ENCODE results near the gene EPB41.
A peak's percentile ranks its signal among the peaks of the same experiment; 100 is the strongest.

Gene EPB41

DNA sequence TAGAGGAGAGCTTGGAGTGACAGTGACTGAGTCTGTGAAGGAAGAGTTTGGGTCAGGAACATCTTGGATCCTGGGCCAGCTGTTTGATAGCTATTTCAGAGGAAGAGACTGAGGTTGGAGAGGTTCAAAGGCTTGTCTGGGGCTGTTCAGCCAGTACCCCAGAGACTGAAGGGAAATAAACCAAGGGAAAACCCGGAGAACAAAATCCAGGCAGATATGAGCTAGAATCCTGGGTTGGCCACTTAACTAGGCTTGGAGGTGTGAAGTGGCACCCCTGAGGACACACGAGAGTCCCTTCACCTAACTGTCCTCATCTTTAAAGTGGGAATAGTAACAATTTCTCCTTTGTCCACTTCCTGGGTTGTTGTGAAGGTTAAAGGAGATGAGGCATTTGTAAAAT, 23.1 kb upstream of the EPB41 start:
- TF ChIP-seq, protein P1, sequence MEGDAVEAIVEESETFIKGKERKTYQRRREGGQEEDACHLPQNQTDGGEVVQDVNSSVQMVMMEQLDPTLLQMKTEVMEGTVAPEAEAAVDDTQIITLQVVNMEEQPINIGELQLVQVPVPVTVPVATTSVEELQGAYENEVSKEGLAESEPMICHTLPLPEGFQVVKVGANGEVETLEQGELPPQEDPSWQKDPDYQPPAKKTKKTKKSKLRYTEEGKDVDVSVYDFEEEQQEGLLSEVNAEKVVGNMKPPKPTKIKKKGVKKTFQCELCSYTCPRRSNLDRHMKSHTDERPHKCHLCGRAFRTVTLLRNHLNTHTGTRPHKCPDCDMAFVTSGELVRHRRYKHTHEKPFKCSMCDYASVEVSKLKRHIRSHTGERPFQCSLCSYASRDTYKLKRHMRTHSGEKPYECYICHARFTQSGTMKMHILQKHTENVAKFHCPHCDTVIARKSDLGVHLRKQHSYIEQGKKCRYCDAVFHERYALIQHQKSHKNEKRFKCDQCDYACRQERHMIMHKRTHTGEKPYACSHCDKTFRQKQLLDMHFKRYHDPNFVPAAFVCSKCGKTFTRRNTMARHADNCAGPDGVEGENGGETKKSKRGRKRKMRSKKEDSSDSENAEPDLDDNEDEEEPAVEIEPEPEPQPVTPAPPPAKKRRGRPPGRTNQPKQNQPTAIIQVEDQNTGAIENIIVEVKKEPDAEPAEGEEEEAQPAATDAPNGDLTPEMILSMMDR (conservative IDR thresholded peaks at IDR 0.05; ENCODE audit: low read length) = no peak
- H3K4me3 ChIP-seq (ENCODE audit: low read length) = no peak overlapping the region
- no peak for DNase-seq (ENCODE audit: low read depth)

DNA sequence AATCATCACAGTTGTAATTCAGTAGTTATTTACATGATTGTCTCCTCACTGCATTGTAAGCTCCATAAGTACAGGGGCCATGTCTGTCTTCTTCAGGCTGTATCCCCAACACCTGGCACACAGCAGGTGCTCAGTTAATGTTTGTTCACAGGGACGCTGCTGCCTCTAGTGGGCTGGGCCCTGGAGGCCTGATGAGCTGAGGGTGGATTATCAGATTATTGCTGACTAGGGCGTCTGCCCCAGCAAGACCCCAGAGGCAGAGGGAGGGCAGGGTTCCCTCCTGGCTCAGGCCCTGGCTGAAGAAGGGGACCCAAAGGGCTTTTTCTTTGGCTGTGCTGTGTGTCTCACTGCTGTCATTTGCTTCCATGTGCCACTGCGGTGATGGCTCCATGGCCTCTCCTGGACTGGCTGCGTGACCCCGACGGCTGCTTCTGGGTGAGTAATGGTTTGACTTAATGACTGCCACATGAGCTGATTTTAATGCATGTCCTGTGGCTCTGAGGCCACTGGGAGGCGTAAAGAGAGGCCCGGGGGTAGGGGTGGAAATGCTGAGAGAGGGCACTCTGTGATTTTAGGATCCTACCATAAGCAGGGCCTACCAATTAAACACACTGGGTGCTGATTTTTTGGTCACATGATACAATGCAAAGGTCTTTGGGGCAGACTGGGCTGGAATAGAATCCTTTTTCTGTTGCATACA, 20.8 kb upstream of the EPB41 start:
- TF ChIP-seq, protein P1 (conservative IDR thresholded peaks at IDR 0.05; ENCODE audit: low read length) = peak; percentile 64
- no peak overlapping the region for H3K4me3 ChIP-seq (ENCODE audit: low read length)
- DNase-seq (ENCODE audit: low read depth) = peak; percentile 66

DNA sequence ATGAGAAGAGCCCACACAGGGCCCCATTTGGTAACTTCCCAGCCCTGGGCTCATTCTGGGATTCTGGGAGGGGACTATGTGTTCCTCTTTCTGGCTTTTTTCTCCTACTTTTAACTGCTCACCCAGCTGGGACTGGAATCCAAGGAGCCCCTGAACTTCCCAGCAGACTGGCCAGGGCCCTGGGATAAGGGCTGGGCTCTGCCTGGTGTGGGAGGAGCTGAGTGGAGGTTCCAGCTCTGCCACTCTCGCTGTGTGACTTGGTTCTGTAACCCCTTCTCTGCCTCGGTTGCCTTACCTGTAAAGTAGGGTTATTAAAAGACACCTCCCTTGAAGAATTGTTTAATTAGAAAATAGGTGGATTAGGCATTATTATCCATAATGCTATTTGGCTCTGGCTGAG, 19.6 kb upstream of the EPB41 start:
- H3K4me3 ChIP-seq (ENCODE audit: low read length) = no peak overlapping the region
- TF ChIP-seq, protein P1 (conservative IDR thresholded peaks at IDR 0.05; ENCODE audit: low read length) = no peak
- no peak for DNase-seq (ENCODE audit: low read depth)

DNA sequence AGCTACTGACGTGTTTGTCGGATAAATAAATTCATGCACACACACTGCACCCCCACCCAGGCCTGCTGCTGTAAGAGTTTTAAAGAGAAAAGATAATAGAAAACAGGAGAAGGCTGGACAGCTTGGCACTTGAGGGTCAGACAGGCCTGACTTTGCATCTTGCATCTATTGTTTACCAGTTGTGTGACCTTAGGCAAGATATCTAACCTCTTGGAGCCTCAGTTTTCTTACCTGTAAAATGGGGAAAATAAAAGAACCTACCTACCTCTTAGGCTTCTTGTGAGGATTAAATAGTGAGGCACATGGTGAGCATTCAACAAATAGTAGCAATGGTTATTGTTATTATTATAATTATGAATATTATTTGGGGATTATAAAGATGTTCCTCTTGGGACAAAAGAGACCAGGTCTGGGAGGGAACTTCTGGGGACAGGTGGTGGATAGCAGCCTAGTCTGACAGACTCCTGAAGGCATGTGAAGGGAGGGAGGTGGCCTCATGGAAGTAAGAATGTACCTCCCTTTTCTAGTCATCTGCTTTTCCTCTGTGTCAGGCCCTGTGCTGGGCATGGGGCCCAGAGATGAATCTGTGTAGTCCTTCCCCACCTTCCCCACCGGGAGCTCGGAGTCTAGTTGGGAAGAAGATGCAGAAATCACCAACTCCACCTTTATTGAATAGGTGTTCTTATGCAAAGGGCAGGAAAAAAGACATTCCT, 18.3 kb upstream of the EPB41 start:
- DNase-seq (ENCODE audit: low read depth) = peak; percentile 21
- TF ChIP-seq, protein P1 (conservative IDR thresholded peaks at IDR 0.05; ENCODE audit: low read length) = no peak

DNA sequence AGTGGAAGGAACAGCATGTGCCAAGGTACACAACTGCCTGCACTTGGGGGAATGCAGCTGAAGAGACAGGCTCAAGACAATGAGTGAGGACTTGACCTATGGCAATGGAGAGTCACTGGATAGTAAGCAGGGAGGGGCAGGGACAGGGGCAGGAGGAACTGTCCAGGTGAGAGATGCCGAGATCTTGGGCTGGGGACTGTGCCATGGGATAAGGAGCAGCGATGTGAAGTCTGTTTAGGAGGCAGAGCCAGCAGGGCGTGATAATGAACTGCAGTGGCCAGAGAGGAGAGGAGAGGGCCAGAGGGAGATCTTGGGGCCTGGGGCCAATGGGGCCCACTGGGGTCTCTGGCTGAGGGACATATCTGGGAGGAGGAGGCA, 17.8 kb upstream of the EPB41 start:
- no peak overlapping the region for H3K4me3 ChIP-seq (ENCODE audit: low read length)
- no peak for DNase-seq (ENCODE audit: low read depth)
- TF ChIP-seq, protein P1 (conservative IDR thresholded peaks at IDR 0.05; ENCODE audit: low read length) = no peak

More for the DNA sequence above, 18.3 kb upstream of the EPB41 start:
- H3K4me3 ChIP-seq (ENCODE audit: low read length) = no peak overlapping the region

DNA sequence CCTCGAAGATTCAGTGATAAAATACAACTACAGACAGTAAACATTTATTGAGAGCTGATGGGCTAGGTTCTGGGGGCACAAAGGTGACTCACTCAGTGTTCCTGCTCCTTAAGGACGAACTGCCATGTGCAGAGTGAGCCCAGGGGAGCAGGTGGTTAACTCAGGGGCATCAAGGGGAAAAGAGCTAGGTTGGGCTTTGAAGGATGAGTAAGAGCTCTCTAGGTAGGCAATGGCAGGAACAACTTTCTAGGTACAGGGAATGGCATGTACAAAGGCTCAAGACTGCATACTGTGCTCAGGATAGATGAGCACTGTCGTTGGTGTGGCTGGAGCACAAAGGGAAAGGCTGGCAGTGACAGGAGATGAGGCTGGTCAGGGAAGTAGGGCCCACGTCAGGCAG, 16.6 kb upstream of the EPB41 start:
- TF ChIP-seq, protein P1 (conservative IDR thresholded peaks at IDR 0.05; ENCODE audit: low read length) = no peak
- no peak overlapping the region for H3K4me3 ChIP-seq (ENCODE audit: low read length)
- no peak for DNase-seq (ENCODE audit: low read depth)

DNA sequence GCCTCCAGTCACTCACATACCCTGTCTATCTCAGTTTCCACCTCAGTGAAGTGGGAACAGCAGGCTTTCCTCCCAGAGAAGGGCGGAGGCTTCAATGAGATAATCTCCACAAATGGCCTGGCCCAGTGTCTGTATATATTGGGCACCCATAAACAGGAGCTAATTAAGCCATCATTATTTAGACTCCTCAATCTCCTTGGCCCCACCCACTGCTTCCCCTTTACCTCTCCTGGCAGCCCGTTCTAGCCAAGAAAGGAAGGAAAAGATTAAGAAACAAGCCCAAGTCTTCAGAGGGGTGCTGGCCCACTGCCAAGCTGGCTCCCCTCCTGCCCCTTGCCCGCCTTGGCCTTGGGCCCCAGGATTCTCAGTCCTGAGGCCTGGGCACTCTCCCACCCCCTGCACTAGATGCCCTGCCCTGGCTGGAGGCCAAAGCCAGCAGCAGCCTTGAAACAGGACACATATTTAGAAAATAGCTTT, 15.9 kb upstream of the EPB41 start:
- no peak overlapping the region for H3K4me3 ChIP-seq (ENCODE audit: low read length)
- DNase-seq (ENCODE audit: low read depth) = no peak
- TF ChIP-seq, protein P1 (conservative IDR thresholded peaks at IDR 0.05; ENCODE audit: low read length) = no peak
